Measurements from ENCODE around the gene KRT85.
"Not testable (repeated sequence)": the region's sequence is repeated elsewhere in the genome, so short reads cannot be mapped to it uniquely, and the experiment has no call there.

The KRT85 gene

GRCh38 chr12:52347551-52348510 lies 19.4 kb downstream of the KRT85 start:
- DNase-seq (ENCODE audit: low spot score), result no peak

- no peak for DNase-seq (ENCODE audit: low spot score)
Observed at GRCh38 chr12:52347016-52347415, 20.3 kb downstream of the KRT85 start.

- no peak for DNase-seq (ENCODE audit: low spot score)
Observed at GRCh38 chr12:52346593-52346992, 20.7 kb downstream of the KRT85 start.

- DNase-seq (ENCODE audit: low spot score), result not testable (repeated sequence)
Observed at GRCh38 chr12:52345041-52345440, 22.2 kb downstream of the KRT85 start.

GRCh38 chr12:52344111-52344510 lies 23.2 kb downstream of the KRT85 start:
- DNase-seq (ENCODE audit: low spot score), result no peak

GRCh38 chr12:52343550-52343949 lies 23.7 kb downstream of the KRT85 start:
- DNase-seq (ENCODE audit: low spot score), result no peak

- DNase-seq (ENCODE audit: low spot score), result no peak
Observed at GRCh38 chr12:52342781-52343490, 24.3 kb downstream of the KRT85 start.

- DNase-seq (ENCODE audit: low spot score), result no peak
Observed at GRCh38 chr12:52341066-52341580, 26.2 kb downstream of the KRT85 start.

- DNase-seq (ENCODE audit: low spot score), result no peak
Observed at GRCh38 chr12:52338241-52338960, 28.9 kb downstream of the KRT85 start.

- DNase-seq (ENCODE audit: low spot score), result no peak
Observed at GRCh38 chr12:52337054-52337453, 30.2 kb downstream of the KRT85 start.

GRCh38 chr12:52336641-52337040 lies 30.6 kb downstream of the KRT85 start:
- DNase-seq (ENCODE audit: low spot score), result no peak

GRCh38 chr12:52335598-52336262 lies 31.6 kb downstream of the KRT85 start:
- DNase-seq (ENCODE audit: low spot score), result no peak

- DNase-seq (ENCODE audit: low spot score), result no peak
Observed at GRCh38 chr12:52334185-52334584, 33.1 kb downstream of the KRT85 start.

GRCh38 chr12:52333321-52333720 lies 34.0 kb downstream of the KRT85 start:
- no peak for DNase-seq (ENCODE audit: low spot score)

GRCh38 chr12:52332381-52332780 lies 34.9 kb downstream of the KRT85 start:
- no peak for DNase-seq (ENCODE audit: low spot score)

- no peak for DNase-seq (ENCODE audit: low spot score)
Observed at GRCh38 chr12:52331833-52332232, 35.4 kb downstream of the KRT85 start.

- DNase-seq (ENCODE audit: low spot score), result no peak
Observed at GRCh38 chr12:52331039-52331438, 36.2 kb downstream of the KRT85 start.

- no peak for DNase-seq (ENCODE audit: low spot score)
Observed at GRCh38 chr12:52327830-52328500, 39.3 kb downstream of the KRT85 start.

GRCh38 chr12:52327052-52327829 lies 40.0 kb downstream of the KRT85 start:
- DNase-seq (ENCODE audit: low spot score), result peak; percentile 86

GRCh38 chr12:52324153-52324444 lies 43.2 kb downstream of the KRT85 start:
- no peak for DNase-seq (ENCODE audit: low spot score)

Measured in CD4-positive, alpha-beta T cell treated with Interleukin-15 for 4 hours (primary cell).